Measurements from ENCODE around the gene SERPINB11. TPM values are rescaled to one million over a fixed set of nuclear protein-coding genes. Genes with fewer than 3 reads are reported as not detected.

Gene SERPINB11
- total and polyA plus RNA-seq, 10 of the 15 experiments (the other 5 are each of a cell fraction or from before 2014, with no cell fraction given): not detected

DNA sequence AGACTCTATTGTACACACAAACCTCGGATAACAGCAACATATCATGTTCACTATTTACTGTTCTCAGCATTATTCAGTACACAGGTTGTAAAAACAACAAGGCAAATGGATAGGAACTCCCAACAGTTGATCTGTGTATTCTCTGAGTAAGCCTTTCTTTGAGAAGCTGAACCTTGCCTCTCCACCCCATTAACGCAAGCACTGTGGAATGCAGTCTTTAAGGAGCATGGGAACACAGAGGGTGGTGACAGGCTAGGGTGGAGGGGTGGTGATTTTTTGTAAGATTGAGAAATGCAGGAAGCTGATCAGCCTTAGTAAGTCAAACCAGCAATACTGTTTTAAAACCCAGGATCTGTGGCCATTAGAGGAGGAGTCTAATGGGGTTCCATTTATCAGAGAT is 19.6 kb upstream of the SERPINB11 start (continued):
- TF ChIP-seq CTCF (IDR thresholded peaks at IDR 0.05 in 2 of 3, conservative IDR thresholded peaks at IDR 0.05 in 1 of 3; ENCODE audit: control insufficient read depth in 2 of 3, extremely low read depth in 1 of 3, insufficient read depth in 1 of 3, low read depth in 3 of 3, low read length in 3 of 3): no peak

GRCh38 chr18:63683890-63684289 is 18.9 kb upstream of the SERPINB11 start:
- POLR2A ChIA-PET: no interaction called here
- in situ Hi-C loops (cut with MboI) (no loop called here), intact Hi-C loops (cut with micrococcal nuclease; ENCODE audit: unreplicated experiment) (loop anchor here (10.0 kb wide), 1 partner anchor 161 kb away; no protein-coding TSS in a partner anchor)
- H3K4me2 ChIP-seq (ENCODE audit: control insufficient read depth, insufficient read depth): no peak overlapping the region
- no peaks in the 10 kb centered on the region for H3K9me3 ChIP-seq (replicated peaks; ENCODE audit: control insufficient read depth, insufficient read depth, low read length)
- H3K36me3 ChIP-seq (ENCODE audit: control insufficient read depth in 2 of 2, insufficient read depth in 2 of 2, low read length in 1 of 2): no peaks in the 10 kb centered on the region
- WGBS (ENCODE audit: insufficient coverage, insufficient replicate concordance, low lambda C conversion rate, missing lambda C conversion rate): 7% methylated on average over 5 of the region's 5 CpGs
- no peaks in the 10 kb centered on the region for H4K20me1 ChIP-seq (ENCODE audit: control insufficient read depth, insufficient read depth)
- no TSS peak for BruUV-seq (replicated peaks)
- no peaks in the 10 kb centered on the region for H3K27me3 ChIP-seq (replicated peaks in 1 of 2; ENCODE audit: control insufficient read depth in 2 of 2, insufficient read depth in 2 of 2, low read length in 1 of 2)
- H3K79me2 ChIP-seq (ENCODE audit: control insufficient read depth, insufficient read depth, low read length): no peaks in the 10 kb centered on the region
- ATAC-seq (no peak), DNase-seq (ENCODE audit: low read depth, low spot score) (no peak), FAIRE-seq (no peak)
- no peak overlapping the region for H3K4me3 ChIP-seq
- H3K9ac ChIP-seq (ENCODE audit: control insufficient read depth, insufficient read depth, low read length): no peak overlapping the region
- no peaks in the 10 kb centered on the region for H3K4me1 ChIP-seq (ENCODE audit: control insufficient read depth, insufficient read depth, low read length)
- no peak overlapping the region for H2AFZ ChIP-seq (ENCODE audit: control insufficient read depth, low read depth, low read length)
- CTCF ChIA-PET: no interaction called here
- RAD21 ChIA-PET (ENCODE audit: unreplicated experiment): no interaction called here
- no peak overlapping the region for H3K27ac ChIP-seq (ENCODE audit: control insufficient read depth, insufficient read depth)
- SMC1A ChIA-PET (ENCODE audit: uncharacterized antibody, unreplicated experiment): no interaction called here
- no peak for TF ChIP-seq RUNX3 (IDR thresholded peaks at IDR 0.05; ENCODE audit: low read length)
- TF ChIP-seq ZNF24 (IDR thresholded peaks at IDR 0.05): no peak
- TF ChIP-seq TBL1XR1 (IDR thresholded peaks at IDR 0.05; ENCODE audit: low read depth, low read length): no peak
- TF ChIP-seq RBBP5 (conservative IDR thresholded peaks at IDR 0.05): no peak
- no peak for TF ChIP-seq POLR2AphosphoS2 (IDR thresholded peaks at IDR 0.05; ENCODE audit: low read depth, low read length)
- no peak for TF ChIP-seq IRF3 (IDR thresholded peaks at IDR 0.05)
- no peak for TF ChIP-seq GATAD2B (conservative IDR thresholded peaks at IDR 0.05; ENCODE audit: low read depth)
- TF ChIP-seq NFIC (IDR thresholded peaks at IDR 0.05; ENCODE audit: low read depth, low read length): no peak
- TF ChIP-seq CBX5 (IDR thresholded peaks at IDR 0.05; ENCODE audit: low read depth): no peak
- TF ChIP-seq ZSCAN29 (IDR thresholded peaks at IDR 0.05): no peak
- TF ChIP-seq RAD21 (IDR thresholded peaks at IDR 0.05; ENCODE audit: insufficient read depth, low read depth, low read length): no peak
- no peak for TF ChIP-seq BRCA1 (IDR thresholded peaks at IDR 0.05; ENCODE audit: low read depth, low read length)
- TF ChIP-seq, protein P1, sequence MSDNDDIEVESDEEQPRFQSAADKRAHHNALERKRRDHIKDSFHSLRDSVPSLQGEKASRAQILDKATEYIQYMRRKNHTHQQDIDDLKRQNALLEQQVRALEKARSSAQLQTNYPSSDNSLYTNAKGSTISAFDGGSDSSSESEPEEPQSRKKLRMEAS (IDR thresholded peaks at IDR 0.05; ENCODE audit: low read depth, low read length): no peak
- no peak for TF ChIP-seq USF2 (IDR thresholded peaks at IDR 0.05; ENCODE audit: borderline replicate concordance, low read depth, low read length)
- TF ChIP-seq, protein P2, sequence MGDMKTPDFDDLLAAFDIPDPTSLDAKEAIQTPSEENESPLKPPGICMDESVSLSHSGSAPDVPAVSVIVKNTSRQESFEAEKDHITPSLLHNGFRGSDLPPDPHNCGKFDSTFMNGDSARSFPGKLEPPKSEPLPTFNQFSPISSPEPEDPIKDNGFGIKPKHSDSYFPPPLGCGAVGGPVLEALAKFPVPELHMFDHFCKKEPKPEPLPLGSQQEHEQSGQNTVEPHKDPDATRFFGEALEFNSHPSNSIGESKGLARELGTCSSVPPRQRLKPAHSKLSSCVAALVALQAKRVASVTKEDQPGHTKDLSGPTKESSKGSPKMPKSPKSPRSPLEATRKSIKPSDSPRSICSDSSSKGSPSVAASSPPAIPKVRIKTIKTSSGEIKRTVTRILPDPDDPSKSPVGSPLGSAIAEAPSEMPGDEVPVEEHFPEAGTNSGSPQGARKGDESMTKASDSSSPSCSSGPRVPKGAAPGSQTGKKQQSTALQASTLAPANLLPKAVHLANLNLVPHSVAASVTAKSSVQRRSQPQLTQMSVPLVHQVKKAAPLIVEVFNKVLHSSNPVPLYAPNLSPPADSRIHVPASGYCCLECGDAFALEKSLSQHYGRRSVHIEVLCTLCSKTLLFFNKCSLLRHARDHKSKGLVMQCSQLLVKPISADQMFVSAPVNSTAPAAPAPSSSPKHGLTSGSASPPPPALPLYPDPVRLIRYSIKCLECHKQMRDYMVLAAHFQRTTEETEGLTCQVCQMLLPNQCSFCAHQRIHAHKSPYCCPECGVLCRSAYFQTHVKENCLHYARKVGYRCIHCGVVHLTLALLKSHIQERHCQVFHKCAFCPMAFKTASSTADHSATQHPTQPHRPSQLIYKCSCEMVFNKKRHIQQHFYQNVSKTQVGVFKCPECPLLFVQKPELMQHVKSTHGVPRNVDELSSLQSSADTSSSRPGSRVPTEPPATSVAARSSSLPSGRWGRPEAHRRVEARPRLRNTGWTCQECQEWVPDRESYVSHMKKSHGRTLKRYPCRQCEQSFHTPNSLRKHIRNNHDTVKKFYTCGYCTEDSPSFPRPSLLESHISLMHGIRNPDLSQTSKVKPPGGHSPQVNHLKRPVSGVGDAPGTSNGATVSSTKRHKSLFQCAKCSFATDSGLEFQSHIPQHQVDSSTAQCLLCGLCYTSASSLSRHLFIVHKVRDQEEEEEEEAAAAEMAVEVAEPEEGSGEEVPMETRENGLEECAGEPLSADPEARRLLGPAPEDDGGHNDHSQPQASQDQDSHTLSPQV (IDR thresholded peaks at IDR 0.05): no peak
- no peak for TF ChIP-seq FOXK2 (IDR thresholded peaks at IDR 0.05)

Data from GM12878 (cell line).